MCF 10A (cell line): ENCODE data around the gene DPEP2. TPM values are rescaled to one million over a fixed set of nuclear protein-coding genes. Genes with fewer than 3 reads are reported as not detected.
A peak's percentile ranks its signal among the peaks of the same experiment; 100 is the strongest.

Experiments used
- BruUV-seq: library from RNA; stranded (reverse); fragments of 400-500 nt; replicated peaks from 2 replicates; lab custom pipeline; 2021; lab: Mats Ljungman, UMichigan
- CTCF ChIA-PET: fragments of 300-600 bp; sonication (Branson Sonifier 250); formaldehyde crosslinking; extraction: SDS; loops from one replicate; lab custom pipeline; 2021; ENCODE audit warnings: antibody characterized with exemption, inconsistent platforms; lab: Yijun Ruan, JAX
- POLR2A ChIA-PET: fragments of 300-600, 350-650 bp; sonication (Branson Sonifier 250); formaldehyde crosslinking; extraction: SDS; loops from one replicate; lab custom pipeline; 2020; ENCODE audit warnings: antibody characterized with exemption, inconsistent platforms; lab: Yijun Ruan, JAX
- DNase-seq: peaks from one replicate; pipeline ENCODE4 v3.0.0-alpha.2; 2018; ENCODE audit not compliant: unreplicated experiment
- H3K27ac Mint-ChIP-seq: one replicate; pipeline ENCODE4 v1.8.0; 2022; ENCODE audit warnings: mild to moderate bottlenecking, low read depth, mixed read lengths; ENCODE audit not compliant: unreplicated experiment
- H3K27me3 Mint-ChIP-seq: one replicate; pipeline ENCODE4 v1.8.0; 2022; ENCODE audit warnings: mixed read lengths; ENCODE audit not compliant: insufficient read depth, unreplicated experiment
- H3K36me3 Mint-ChIP-seq: one replicate; pipeline ENCODE4 v1.8.0; 2022; ENCODE audit warnings: mild to moderate bottlenecking, moderate library complexity, mixed read lengths; ENCODE audit not compliant: insufficient read depth, unreplicated experiment
- H3K4me1 Mint-ChIP-seq: one replicate; pipeline ENCODE4 v1.8.0; 2022; ENCODE audit warnings: mixed read lengths; ENCODE audit not compliant: insufficient read depth, unreplicated experiment
- H3K4me3 Mint-ChIP-seq: one replicate; pipeline ENCODE4 v1.8.0; 2022; ENCODE audit warnings: mild to moderate bottlenecking, moderate library complexity, mixed read lengths; ENCODE audit not compliant: unreplicated experiment
- H3K9me3 Mint-ChIP-seq: one replicate; pipeline ENCODE4 v1.8.0; 2022; ENCODE audit warnings: mixed read lengths; ENCODE audit not compliant: unreplicated experiment
- intact Hi-C: fragments of 100-400 bp; cut with micrococcal nuclease; formaldehyde crosslinking; loops from 2 replicates; pipeline ENCODE4 v1.14.1; 2022
- total RNA-seq: library from RNA; stranded (reverse); gene quantifications from 2 replicates; pipeline ENCODE4 v1.2.3, GENCODE V29; 2022
- TF ChIP-seq, protein P1 (sequence below): fragments of 200-600 bp; IDR thresholded peaks from one replicate; pipeline ENCODE4 v1.8.0; 2022; ENCODE audit warnings: antibody characterized with exemption, mild to moderate bottlenecking; ENCODE audit not compliant: unreplicated experiment

The DPEP2 gene
- total RNA-seq, 1 experiment from 2014 or later, result not detected

DNA sequence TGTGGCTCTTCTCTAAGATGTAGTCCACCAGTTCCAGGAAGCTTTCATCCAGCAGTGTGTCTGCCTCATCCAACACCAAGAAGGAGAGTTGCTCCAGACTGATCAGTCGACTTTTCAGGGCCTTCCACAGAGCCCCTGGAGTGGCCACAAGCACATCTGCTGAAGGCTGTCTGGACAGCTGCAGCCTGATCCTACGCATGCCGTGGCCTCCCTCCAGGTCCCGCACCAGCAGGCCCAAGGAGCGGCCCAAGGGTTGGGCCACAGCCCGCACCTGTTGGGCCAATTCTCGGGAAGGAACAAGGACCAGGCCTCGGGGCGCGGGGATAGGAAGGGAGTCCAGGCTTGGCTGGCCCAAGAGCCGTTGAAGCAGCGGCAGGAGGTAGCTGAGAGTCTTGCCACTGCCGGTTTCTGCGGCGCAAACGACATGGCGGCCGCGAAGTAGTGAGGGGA lies 23.0 kb upstream of the DPEP2 start:
- TF ChIP-seq, protein P1, sequence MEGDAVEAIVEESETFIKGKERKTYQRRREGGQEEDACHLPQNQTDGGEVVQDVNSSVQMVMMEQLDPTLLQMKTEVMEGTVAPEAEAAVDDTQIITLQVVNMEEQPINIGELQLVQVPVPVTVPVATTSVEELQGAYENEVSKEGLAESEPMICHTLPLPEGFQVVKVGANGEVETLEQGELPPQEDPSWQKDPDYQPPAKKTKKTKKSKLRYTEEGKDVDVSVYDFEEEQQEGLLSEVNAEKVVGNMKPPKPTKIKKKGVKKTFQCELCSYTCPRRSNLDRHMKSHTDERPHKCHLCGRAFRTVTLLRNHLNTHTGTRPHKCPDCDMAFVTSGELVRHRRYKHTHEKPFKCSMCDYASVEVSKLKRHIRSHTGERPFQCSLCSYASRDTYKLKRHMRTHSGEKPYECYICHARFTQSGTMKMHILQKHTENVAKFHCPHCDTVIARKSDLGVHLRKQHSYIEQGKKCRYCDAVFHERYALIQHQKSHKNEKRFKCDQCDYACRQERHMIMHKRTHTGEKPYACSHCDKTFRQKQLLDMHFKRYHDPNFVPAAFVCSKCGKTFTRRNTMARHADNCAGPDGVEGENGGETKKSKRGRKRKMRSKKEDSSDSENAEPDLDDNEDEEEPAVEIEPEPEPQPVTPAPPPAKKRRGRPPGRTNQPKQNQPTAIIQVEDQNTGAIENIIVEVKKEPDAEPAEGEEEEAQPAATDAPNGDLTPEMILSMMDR, result no peak
- no peaks in the 10 kb centered on the region for H3K27me3 Mint-ChIP-seq
- DNase-seq, result no peak
- H3K36me3 Mint-ChIP-seq, result peaks cover 19% of the 10 kb centered on the region
- CTCF ChIA-PET, result interaction anchor here (0.6 to 1.4 kb wide), 8 partner anchors 17 to 475 kb away, joined by 3 to 6 read pairs (median 3); no protein-coding TSS in a partner anchor
- BruUV-seq, result no TSS peak
- POLR2A ChIA-PET, result interaction anchor here (0.6 to 3.3 kb wide), 15 partner anchors 9 to 710 kb away, joined by 3 to 31 read pairs (median 5); partner anchors contain the start of genes CENPT, GFOD2, NUTF2 and PSMB10
- H3K4me1 Mint-ChIP-seq, result peaks cover 5% of the 10 kb centered on the region
- no peaks in the 10 kb centered on the region for H3K9me3 Mint-ChIP-seq
- peak overlapping the region; percentile 94 for H3K4me3 Mint-ChIP-seq
- intact Hi-C loops, result no loop called here
- peak overlapping the region; percentile 96 for H3K27ac Mint-ChIP-seq

DNA sequence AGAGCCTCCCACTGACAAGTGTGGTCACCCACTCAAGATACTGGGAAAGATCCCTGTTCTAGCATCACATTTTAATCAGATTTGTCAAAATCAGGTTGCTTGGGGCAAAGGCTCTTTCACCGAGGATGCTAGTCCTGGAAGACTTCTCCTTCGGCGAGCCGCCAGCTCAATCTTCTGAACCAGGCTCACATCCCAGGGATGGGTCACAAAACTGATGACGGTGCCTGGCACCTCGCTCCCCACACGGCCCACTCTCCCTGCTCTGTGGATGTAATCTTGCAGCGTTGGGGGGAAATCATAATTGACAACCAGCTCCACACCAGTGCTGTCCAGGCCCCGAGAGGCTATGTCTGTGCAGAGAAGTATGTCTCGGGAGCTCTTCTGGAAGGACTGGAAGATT lies 22.2 kb upstream of the DPEP2 start:
- intact Hi-C loops, result no loop called here
- no peaks in the 10 kb centered on the region for H3K9me3 Mint-ChIP-seq
- POLR2A ChIA-PET, result interaction anchor here (0.8 to 3.3 kb wide), 5 partner anchors 10 to 56 kb away, joined by 3 to 31 read pairs (median 4); partner anchors contain the start of gene SLC12A4
- H3K27me3 Mint-ChIP-seq, result no peaks in the 10 kb centered on the region
- H3K27ac Mint-ChIP-seq, result no peak overlapping the region
- TF ChIP-seq, protein P1, result no peak
- peaks cover 4% of the 10 kb centered on the region for H3K4me1 Mint-ChIP-seq
- no peak for DNase-seq
- CTCF ChIA-PET, result interaction anchor here (0.6 to 1.4 kb wide), 7 partner anchors 16 to 86 kb away, joined by 3 to 6 read pairs (median 4); no protein-coding TSS in a partner anchor
- BruUV-seq, result no TSS peak
- peaks cover 11% of the 10 kb centered on the region for H3K36me3 Mint-ChIP-seq
- H3K4me3 Mint-ChIP-seq, result peak overlapping the region; percentile 94

DNA sequence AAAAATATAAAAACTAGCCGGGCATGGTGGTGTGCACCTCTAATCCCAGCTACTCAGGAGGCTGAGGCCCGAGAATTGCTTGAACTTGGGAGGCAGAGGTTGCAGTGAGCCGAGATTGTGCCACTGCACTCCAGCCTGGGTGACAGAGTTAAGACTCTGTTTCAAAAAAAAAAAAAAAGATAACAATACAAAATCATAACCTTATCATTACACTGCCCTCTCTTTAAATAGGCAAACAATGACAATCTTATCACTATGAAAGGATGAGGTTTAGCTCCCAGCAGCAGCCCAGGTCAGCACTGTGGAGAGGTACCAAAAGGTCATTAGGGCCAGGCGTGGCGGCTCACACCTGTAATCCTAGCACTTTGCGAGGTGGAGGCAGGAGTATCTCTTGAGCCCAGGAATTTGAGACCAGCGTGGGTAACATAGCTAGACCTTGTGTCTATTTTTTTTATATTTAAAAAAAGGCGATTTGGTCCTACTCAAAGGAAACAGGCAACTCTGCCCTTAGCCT lies 19.9 kb upstream of the DPEP2 start:
- peaks cover 11% of the 10 kb centered on the region for H3K36me3 Mint-ChIP-seq
- TF ChIP-seq, protein P1, result no peak
- no peak overlapping the region for H3K27ac Mint-ChIP-seq
- no peak overlapping the region for H3K4me3 Mint-ChIP-seq
- BruUV-seq, result no TSS peak
- CTCF ChIA-PET, result interaction anchor here (0.6 to 1.4 kb wide), 4 partner anchors 21 to 1358 kb away, joined by 3 to 6 read pairs (median 4); no protein-coding TSS in a partner anchor
- no peak for DNase-seq
- intact Hi-C loops, result no loop called here
- H3K4me1 Mint-ChIP-seq, result no peaks in the 10 kb centered on the region
- H3K9me3 Mint-ChIP-seq, result no peaks in the 10 kb centered on the region
- POLR2A ChIA-PET, result interaction anchor here (1.2 kb wide), 1 partner anchor 13 kb away, joined by 3 read pairs; no protein-coding TSS in a partner anchor
- H3K27me3 Mint-ChIP-seq, result no peaks in the 10 kb centered on the region

DNA sequence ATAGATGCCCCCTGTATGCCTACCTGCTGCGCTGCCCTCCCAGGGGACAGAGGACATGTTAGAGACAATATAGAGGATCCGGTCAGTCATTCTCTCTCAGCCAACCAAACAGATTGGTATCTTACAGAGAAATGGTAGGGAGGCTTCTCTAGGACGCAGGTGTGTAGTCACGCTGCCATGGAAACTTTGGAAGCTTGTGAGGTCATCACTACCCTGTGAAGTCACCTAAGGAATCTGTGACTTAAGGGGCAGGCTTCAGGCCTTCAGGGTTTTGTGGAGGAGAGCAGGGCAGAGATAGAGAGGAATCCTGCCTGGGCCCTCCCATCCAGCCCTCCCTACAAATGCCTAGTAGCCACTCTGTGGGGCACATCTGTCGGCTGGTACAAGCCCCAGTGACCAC lies 16.4 kb upstream of the DPEP2 start, which contains the start of gene DPEP2NB:
TSS of gene DPEP2NB (minus strand) at position 231 of the 400 bp plus-strand sequence. CDS start at position 90, 141 bp downstream.
- no peak for DNase-seq
- CTCF ChIA-PET, result interaction anchor here (0.6 to 2.2 kb wide), 2 partner anchors 24 to 227 kb away, joined by 6 to 10 read pairs; no protein-coding TSS in a partner anchor
- Mint-ChIP-seq H3K27me3 (no peaks in the 10 kb centered on the region), H3K27ac (no peak within 1 kb of the TSS), H3K9me3 (no peaks in the 10 kb centered on the region), H3K4me1 (no peaks in the 10 kb centered on the region), H3K4me3 (no peak within 1 kb of the TSS), H3K36me3 (no peaks in the 10 kb centered on the region)
- TF ChIP-seq, protein P1, result no peak
- intact Hi-C loops, result no loop called here
- POLR2A ChIA-PET, result no interaction called here
- BruUV-seq, result no TSS peak
